Osteocyte (in vitro differentiated cells): ENCODE results near the gene CFAP119. TPM values are rescaled to one million over a fixed set of nuclear protein-coding genes. Genes with fewer than 3 reads are reported as not detected.

Source experiments
- DNase-seq: peaks from one replicate; pipeline ENCODE4 v3.0.0; 2021; ENCODE audit warnings: mixed read lengths; ENCODE audit not compliant: unreplicated experiment; ENCODE audit errors: extremely low spot score
- H3K27ac Mint-ChIP-seq: one replicate; pipeline ENCODE4 v1.8.0; 2021; ENCODE audit warnings: mild to moderate bottlenecking, mixed read lengths; ENCODE audit not compliant: unreplicated experiment
- H3K27me3 Mint-ChIP-seq: one replicate; pipeline ENCODE4 v1.8.0; 2021; ENCODE audit warnings: mixed read lengths; ENCODE audit not compliant: unreplicated experiment
- H3K36me3 Mint-ChIP-seq: one replicate; pipeline ENCODE4 v1.8.0; 2021; ENCODE audit warnings: mixed read lengths; ENCODE audit not compliant: unreplicated experiment
- H3K4me1 Mint-ChIP-seq: one replicate; pipeline ENCODE4 v1.8.0; 2021; ENCODE audit warnings: mixed read lengths; ENCODE audit not compliant: unreplicated experiment
- H3K4me3 Mint-ChIP-seq: one replicate; pipeline ENCODE4 v1.8.0; 2021; ENCODE audit warnings: mild to moderate bottlenecking, moderate library complexity, mixed read lengths; ENCODE audit not compliant: unreplicated experiment
- H3K9me3 Mint-ChIP-seq: one replicate; pipeline ENCODE4 v1.8.0; 2021; ENCODE audit warnings: mixed read lengths; ENCODE audit not compliant: unreplicated experiment
- CTCF ChIP-seq: fragments of 200-600 bp; sonication (generic); IDR thresholded peaks from 2 replicates; pipeline ENCODE4 v1.5.0; 2021; ENCODE audit warnings: antibody characterized with exemption, mild to moderate bottlenecking, moderate library complexity
- total RNA-seq: library from RNA; stranded (reverse); gene quantifications from 2 replicates; pipeline ENCODE4 v1.2.1, GENCODE V29; 2021

Gene CFAP119
- total RNA-seq, 1 donor from 2014 or later, result 5.0 TPM

GRCh38 chr16:30747331-30747730, 14.5 kb downstream of the CFAP119 start:
- H3K27me3 Mint-ChIP-seq, result no peaks in the 10 kb centered on the region

GRCh38 chr16:30746638-30747175, 15.2 kb downstream of the CFAP119 start:
- no peaks in the 10 kb centered on the region for H3K27me3 Mint-ChIP-seq
- no peak overlapping the region for H3K27ac Mint-ChIP-seq
- no peak for DNase-seq
- no peaks in the 10 kb centered on the region for H3K9me3 Mint-ChIP-seq
- H3K4me3 Mint-ChIP-seq, result no peak overlapping the region
- TF ChIP-seq CTCF, result no peak
- peaks cover 13% of the 10 kb centered on the region for H3K36me3 Mint-ChIP-seq
- peaks cover 17% of the 10 kb centered on the region for H3K4me1 Mint-ChIP-seq

More at GRCh38 chr16:30747331-30747730, 14.5 kb downstream of the CFAP119 start:
- Mint-ChIP-seq H3K27ac (peak overlapping the region; percentile 90), H3K4me1 (peaks cover 17% of the 10 kb centered on the region), H3K4me3 (peak overlapping the region; percentile 90), H3K36me3 (peaks cover 7% of the 10 kb centered on the region), H3K9me3 (no peaks in the 10 kb centered on the region)
- no peak for TF ChIP-seq CTCF
- DNase-seq, result no peak

GRCh38 chr16:30745082-30745481, 16.8 kb downstream of the CFAP119 start:
- Mint-ChIP-seq H3K4me1 (peaks cover 32% of the 10 kb centered on the region), H3K9me3 (no peaks in the 10 kb centered on the region), H3K4me3 (no peak overlapping the region), H3K27ac (no peak overlapping the region), H3K27me3 (no peaks in the 10 kb centered on the region), H3K36me3 (peaks cover 19% of the 10 kb centered on the region)
- TF ChIP-seq CTCF, result no peak
- DNase-seq, result no peak

- no peak for TF ChIP-seq CTCF
- Mint-ChIP-seq H3K9me3 (no peaks in the 10 kb centered on the region), H3K27me3 (no peaks in the 10 kb centered on the region), H3K4me3 (no peak overlapping the region), H3K36me3 (peaks cover 20% of the 10 kb centered on the region), H3K27ac (no peak overlapping the region), H3K4me1 (peaks cover 27% of the 10 kb centered on the region)
- DNase-seq, result no peak
Observed at GRCh38 chr16:30744183-30744582, 17.7 kb downstream of the CFAP119 start.

- H3K9me3 Mint-ChIP-seq, result no peaks in the 10 kb centered on the region
- no peak for DNase-seq
- no peak overlapping the region for H3K27ac Mint-ChIP-seq
- H3K4me1 Mint-ChIP-seq, result peaks cover 28% of the 10 kb centered on the region
- peaks cover 23% of the 10 kb centered on the region for H3K36me3 Mint-ChIP-seq
- no peak for TF ChIP-seq CTCF
- no peak overlapping the region for H3K4me3 Mint-ChIP-seq
- no peaks in the 10 kb centered on the region for H3K27me3 Mint-ChIP-seq
Observed at GRCh38 chr16:30743716-30744115, 18.1 kb downstream of the CFAP119 start.
